Activated naive CD4-positive, alpha-beta T cell treated with anti-CD3 and anti-CD28 coated beads, Interleukin-2, amount 50 U/mL, for 72 hours (primary cell): ENCODE data around the gene GMDS. TPM values are rescaled to one million over a fixed set of nuclear protein-coding genes. Genes with fewer than 3 reads are reported as not detected.

Source experiments
- ATAC-seq, 2 donors: fragments of 150-1000 bp; cut with Tn5 transposase; 2 replicates each; pipeline ENCODE4 v1.10.0; 2021; ENCODE audit warnings: mild to moderate bottlenecking in 2 of 2, moderate library complexity in 2 of 2
- DNase-seq, 2 donors: peaks; one replicate each; pipeline ENCODE4 v3.0.0; 2021 to 2022; ENCODE audit warnings: low spot score in 2 of 2
- H3K27ac Mint-ChIP-seq, 2 donors: one replicate each; pipeline ENCODE4 v1.8.0; 2022; ENCODE audit warnings: mild to moderate bottlenecking in 2 of 2, mixed read lengths in 2 of 2
- H3K36me3 Mint-ChIP-seq, 2 donors: one replicate each; pipeline ENCODE4 v1.8.0; 2022; ENCODE audit warnings: mixed read lengths in 2 of 2
- H3K9me3 Mint-ChIP-seq, 2 donors: one replicate each; pipeline ENCODE4 v1.8.0; 2022; ENCODE audit warnings: mixed read lengths in 2 of 2
- total RNA-seq, 2 donors: library from RNA; stranded (reverse); gene quantifications; one replicate each; pipeline ENCODE4 v1.2.3, GENCODE V29; 2022

Gene GMDS
- total RNA-seq, 2 donors from 2014 or later = 23.9 to 37.6 TPM

- no peak for DNase-seq
- H3K27ac Mint-ChIP-seq = no peak overlapping the region
Observed at GRCh38 chr6:2175825-2176224, 69.6 kb downstream of the GMDS start.

GRCh38 chr6:2173203-2173961 is 72.0 kb downstream of the GMDS start:
- H3K36me3 Mint-ChIP-seq = peaks cover 11 to 12% of the 10 kb centered on the region in 2 donors
- peaks cover 7 to 11% of the 10 kb centered on the region in 2 donors for H3K9me3 Mint-ChIP-seq
- ATAC-seq (no peak), DNase-seq (no peak)
- H3K27ac Mint-ChIP-seq = no peak overlapping the region

More at GRCh38 chr6:2175825-2176224, 69.6 kb downstream of the GMDS start:
- ATAC-seq = no peak
- Mint-ChIP-seq H3K9me3 (peaks cover 8 to 13% of the 10 kb centered on the region in 2 donors), H3K36me3 (peaks cover 15 to 22% of the 10 kb centered on the region in 2 donors)

GRCh38 chr6:2171728-2172127 is 73.7 kb downstream of the GMDS start:
- no peak for ATAC-seq
- Mint-ChIP-seq H3K36me3 (no peaks in the 10 kb centered on the region), H3K27ac (no peak overlapping the region)

GRCh38 chr6:2168480-2168879 is 76.9 kb downstream of the GMDS start:
- no peak for DNase-seq
- Mint-ChIP-seq H3K27ac (no peak overlapping the region), H3K36me3 (peaks cover 0 to 1% of the 10 kb centered on the region in 2 donors), H3K9me3 (no peaks in the 10 kb centered on the region)
- ATAC-seq = no peak

More at GRCh38 chr6:2171728-2172127, 73.7 kb downstream of the GMDS start:
- no peak for DNase-seq
- H3K9me3 Mint-ChIP-seq = no peaks in the 10 kb centered on the region

GRCh38 chr6:2166717-2167116 is 78.7 kb downstream of the GMDS start:
- Mint-ChIP-seq H3K27ac (no peak overlapping the region), H3K9me3 (no peaks in the 10 kb centered on the region), H3K36me3 (peaks cover 0 to 5% of the 10 kb centered on the region in 2 donors)
- DNase-seq (no peak), ATAC-seq (no peak)

- ATAC-seq = no peak
- DNase-seq = no peak
- H3K36me3 Mint-ChIP-seq = peaks cover 0 to 5% of the 10 kb centered on the region in 2 donors
- H3K9me3 Mint-ChIP-seq = no peaks in the 10 kb centered on the region
- H3K27ac Mint-ChIP-seq = no peak overlapping the region
Observed at GRCh38 chr6:2165286-2165685, 80.1 kb downstream of the GMDS start.

GRCh38 chr6:2164481-2164880 is 80.9 kb downstream of the GMDS start:
- no peak for ATAC-seq
- Mint-ChIP-seq H3K36me3 (peaks cover 0 to 5% of the 10 kb centered on the region in 2 donors), H3K27ac (no peak overlapping the region), H3K9me3 (no peaks in the 10 kb centered on the region)
- DNase-seq = no peak

GRCh38 chr6:2162079-2162445 is 83.3 kb downstream of the GMDS start:
- Mint-ChIP-seq H3K27ac (no peak overlapping the region), H3K36me3 (peaks cover 0 to 5% of the 10 kb centered on the region in 2 donors), H3K9me3 (no peaks in the 10 kb centered on the region)
- ATAC-seq = no peak
- DNase-seq = no peak

GRCh38 chr6:2158596-2159271 is 86.7 kb downstream of the GMDS start:
- Mint-ChIP-seq H3K36me3 (peaks cover 0 to 5% of the 10 kb centered on the region in 2 donors), H3K9me3 (no peaks in the 10 kb centered on the region), H3K27ac (no peak overlapping the region)
- ATAC-seq = no peak
- DNase-seq = no peak

- peak; percentile 60 to 86 for ATAC-seq
- Mint-ChIP-seq H3K27ac (no peak overlapping the region), H3K36me3 (no peaks in the 10 kb centered on the region), H3K9me3 (no peaks in the 10 kb centered on the region)
- peak in 1 of 2 donors; percentile 32 for DNase-seq
Observed at GRCh38 chr6:2157441-2158127, 87.8 kb downstream of the GMDS start.

- H3K27ac Mint-ChIP-seq = no peak overlapping the region
- ATAC-seq (no peak), DNase-seq (no peak)
- no peaks in the 10 kb centered on the region for H3K36me3 Mint-ChIP-seq
- no peaks in the 10 kb centered on the region for H3K9me3 Mint-ChIP-seq
Observed at GRCh38 chr6:2155206-2155605, 90.2 kb downstream of the GMDS start.

- no peaks in the 10 kb centered on the region for H3K36me3 Mint-ChIP-seq
- no peak overlapping the region for H3K27ac Mint-ChIP-seq
- ATAC-seq (no peak), DNase-seq (no peak)
- H3K9me3 Mint-ChIP-seq = no peaks in the 10 kb centered on the region
Observed at GRCh38 chr6:2149361-2150006, 95.9 kb downstream of the GMDS start.

GRCh38 chr6:2148748-2149147 is 96.7 kb downstream of the GMDS start:
- Mint-ChIP-seq H3K27ac (no peak overlapping the region), H3K9me3 (no peaks in the 10 kb centered on the region), H3K36me3 (no peaks in the 10 kb centered on the region)
- ATAC-seq (no peak), DNase-seq (no peak)

GRCh38 chr6:2147766-2148448 is 97.5 kb downstream of the GMDS start:
- Mint-ChIP-seq H3K9me3 (no peaks in the 10 kb centered on the region), H3K36me3 (no peaks in the 10 kb centered on the region), H3K27ac (no peak overlapping the region)
- DNase-seq (no peak), ATAC-seq (no peak)

GRCh38 chr6:2147261-2147660 is 98.1 kb downstream of the GMDS start:
- Mint-ChIP-seq H3K9me3 (no peaks in the 10 kb centered on the region), H3K36me3 (no peaks in the 10 kb centered on the region), H3K27ac (no peak overlapping the region)
- DNase-seq (no peak), ATAC-seq (no peak)

- H3K27ac Mint-ChIP-seq = no peak overlapping the region
- ATAC-seq = no peak
- DNase-seq = no peak
- H3K36me3 Mint-ChIP-seq = no peaks in the 10 kb centered on the region
- no peaks in the 10 kb centered on the region for H3K9me3 Mint-ChIP-seq
Observed at GRCh38 chr6:2144210-2144609, 101.2 kb downstream of the GMDS start.
